Measurements from ENCODE around the gene DSE. TPM values are rescaled to one million over a fixed set of nuclear protein-coding genes. Genes with fewer than 3 reads are reported as not detected.

Gene DSE
- total and polyA plus RNA-seq, 2 donors (not counting 1 experiment from before 2014, with no cell fraction given) = 8.3 to 8.6 TPM

DNA sequence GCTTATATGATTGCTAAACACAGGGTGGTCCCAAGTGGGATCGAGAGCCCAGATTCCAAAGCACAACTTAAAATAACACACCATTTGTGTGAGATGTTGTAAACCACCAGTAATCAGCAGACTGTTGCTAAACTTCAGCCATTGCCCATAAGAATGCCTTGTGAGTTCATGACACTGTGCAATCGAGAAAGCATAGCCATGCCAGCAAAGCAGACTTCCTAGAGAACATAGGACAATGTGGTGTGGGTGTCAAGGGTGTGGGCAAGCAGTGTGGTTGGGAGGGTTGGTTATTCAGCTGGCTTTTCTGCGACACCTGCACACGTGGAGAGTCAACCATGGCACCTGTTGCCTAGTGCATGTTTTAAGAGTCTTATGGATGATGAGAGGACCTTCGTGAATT lies 74.4 kb downstream of the DSE start:
- Mint-ChIP-seq H3K4me3 (no peak overlapping the region), H3K9me3 (ENCODE audit: insufficient read depth) (no peaks in the 10 kb centered on the region), H3K27me3 (no peaks in the 10 kb centered on the region), H3K4me1 (peaks cover 26% of the 10 kb centered on the region), H3K27ac (no peak overlapping the region)
- Histone ChIP-seq H3K4me3 (ENCODE audit: control extremely low read depth in 1 of 5, extremely low read depth in 1 of 5, insufficient read depth in 1 of 5, low read depth in 2 of 5, low read length in 4 of 5) (no peak overlapping the region), H3K4me1 (ENCODE audit: control insufficient read depth in 2 of 2, insufficient read depth in 2 of 2, low read length in 2 of 2) (peaks cover 16 to 22% of the 10 kb centered on the region in 2 donors), H3K9me3 (ENCODE audit: control extremely low read depth in 1 of 3, control insufficient read depth in 2 of 3, insufficient read depth in 1 of 3, low read length in 2 of 3) (no peaks in the 10 kb centered on the region), H4K20me1 (ENCODE audit: control insufficient read depth, insufficient read depth, low read length, poor library complexity, severe bottlenecking) (no peaks in the 10 kb centered on the region), H3K36me3 (replicated peaks in 1 of 2; ENCODE audit: control extremely low read depth in 1 of 2, control insufficient read depth in 1 of 2, extremely low read depth in 1 of 2, insufficient read depth in 2 of 2, low read length in 1 of 2) (no peaks in the 10 kb centered on the region), H3K79me2 (ENCODE audit: control insufficient read depth, insufficient read depth, low read length) (no peaks in the 10 kb centered on the region), H2AFZ (ENCODE audit: insufficient read depth, low read depth, low read length, poor library complexity, severe bottlenecking) (no peak overlapping the region), H3K27me3 (replicated peaks in 1 of 4; ENCODE audit: control extremely low read depth in 1 of 4, control insufficient read depth in 3 of 4, insufficient read depth in 4 of 4, low read length in 3 of 4) (no peaks in the 10 kb centered on the region), H3K9ac (ENCODE audit: low read length) (no peak overlapping the region), H3K27ac (ENCODE audit: low read length in 2 of 2) (no peak overlapping the region), H3K4me2 (replicated peaks; ENCODE audit: low read depth, low read length, poor library complexity, severe bottlenecking) (peak overlapping the region; percentile 39)
- POLR2A ChIA-PET = no interaction called here
- ATAC-seq (ENCODE audit: low read depth) (no peak), DNase-seq (no peak)
- CTCF ChIA-PET = interaction anchor here (0.6 to 9.5 kb wide), 39 partner anchors 8 to 177 kb away, joined by 3 to 86 read pairs (median 5); partner anchors contain the start of genes CALHM5, CALHM6, DSE and RWDD1
- intact Hi-C loops (cut with micrococcal nuclease) = loop anchor here (2.0 to 5.0 kb wide), 2 partner anchors 18 to 38 kb away; no protein-coding TSS in a partner anchor
- 19% methylated on average over 3 of the region's 5 CpGs for WGBS (ENCODE audit: insufficient coverage)
- no peak for TF ChIP-seq EZH2 (IDR thresholded peaks at IDR 0.05; ENCODE audit: borderline replicate concordance, insufficient read depth, low read depth, low read length, poor library complexity, severe bottlenecking)

- Histone ChIP-seq H3K27me3 (replicated peaks in 1 of 4; ENCODE audit: control extremely low read depth in 1 of 4, control insufficient read depth in 3 of 4, insufficient read depth in 4 of 4, low read length in 3 of 4) (no peaks in the 10 kb centered on the region), H3K4me2 (replicated peaks; ENCODE audit: low read depth, low read length, poor library complexity, severe bottlenecking) (no peak overlapping the region), H3K79me2 (ENCODE audit: control insufficient read depth, insufficient read depth, low read length) (no peaks in the 10 kb centered on the region), H3K27ac (ENCODE audit: low read length in 2 of 2) (no peak overlapping the region), H3K4me1 (ENCODE audit: control insufficient read depth in 2 of 2, insufficient read depth in 2 of 2, low read length in 2 of 2) (peaks cover 25 to 31% of the 10 kb centered on the region in 2 donors), H3K36me3 (replicated peaks in 1 of 2; ENCODE audit: control extremely low read depth in 1 of 2, control insufficient read depth in 1 of 2, extremely low read depth in 1 of 2, insufficient read depth in 2 of 2, low read length in 1 of 2) (no peaks in the 10 kb centered on the region), H3K4me3 (ENCODE audit: control extremely low read depth in 1 of 5, extremely low read depth in 1 of 5, insufficient read depth in 1 of 5, low read depth in 2 of 5, low read length in 4 of 5) (no peak overlapping the region), H2AFZ (ENCODE audit: insufficient read depth, low read depth, low read length, poor library complexity, severe bottlenecking) (no peak overlapping the region), H4K20me1 (ENCODE audit: control insufficient read depth, insufficient read depth, low read length, poor library complexity, severe bottlenecking) (no peaks in the 10 kb centered on the region), H3K9me3 (ENCODE audit: control extremely low read depth in 1 of 3, control insufficient read depth in 2 of 3, insufficient read depth in 1 of 3, low read length in 2 of 3) (no peaks in the 10 kb centered on the region), H3K9ac (ENCODE audit: low read length) (no peak overlapping the region)
- Mint-ChIP-seq H3K9me3 (ENCODE audit: insufficient read depth) (no peaks in the 10 kb centered on the region), H3K4me1 (peaks cover 37% of the 10 kb centered on the region), H3K27ac (no peak overlapping the region), H3K27me3 (no peaks in the 10 kb centered on the region), H3K4me3 (no peak overlapping the region)
- no peak for DNase-seq
- TF ChIP-seq CTCF (IDR thresholded peaks at IDR 0.05) (no peak), EZH2 (IDR thresholded peaks at IDR 0.05; ENCODE audit: borderline replicate concordance, insufficient read depth, low read depth, low read length, poor library complexity, severe bottlenecking) (no peak)
- WGBS (ENCODE audit: insufficient coverage) = no CpG with 5 or more reads among the region's 1 CpG
- CTCF ChIA-PET = interaction anchor here (0.7 to 9.5 kb wide), 11 partner anchors 11 to 157 kb away, joined by 3 to 86 read pairs (median 5); partner anchors contain the start of gene CALHM6
- no peak for ATAC-seq (ENCODE audit: low read depth)
- intact Hi-C loops (cut with micrococcal nuclease) = loop anchor here (5.0 kb wide), 1 partner anchor 39 kb away; no protein-coding TSS in a partner anchor
- POLR2A ChIA-PET = interaction anchor here (1.2 kb wide), 1 partner anchor 15 kb away, joined by 6 read pairs; the partner anchor contains the start of gene CALHM6
Observed at GRCh38 chr6:116446399-116446798, 75.7 kb downstream of the DSE start.
